Measurements from ENCODE around the gene CTBP2. TPM values are rescaled to one million over a fixed set of nuclear protein-coding genes. Genes with fewer than 3 reads are reported as not detected.

CTBP2 gene
- total RNA-seq, 1 experiment from 2014 or later, result 212 TPM

DNA sequence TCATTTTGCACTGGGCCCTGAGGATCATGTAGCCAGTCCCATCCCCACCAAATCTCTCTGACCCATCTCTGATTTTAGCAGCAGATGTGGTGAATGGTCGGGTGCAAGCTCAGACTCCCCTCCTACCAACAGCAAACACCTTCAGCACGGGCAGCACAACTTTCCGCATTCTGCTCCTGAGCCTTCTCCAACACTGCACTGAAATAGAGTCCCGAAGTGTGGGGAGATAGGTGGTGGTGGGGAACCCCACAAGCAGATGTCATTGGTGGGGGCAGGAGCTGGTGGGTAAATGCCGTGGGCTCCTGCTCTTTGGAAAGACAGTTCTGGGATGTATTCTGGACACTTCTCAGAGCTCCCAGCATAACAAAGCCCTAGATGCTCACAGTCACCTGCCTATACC is 9.6 kb upstream of the CTBP2 start:
- no peak overlapping the region for H3K4me3 Mint-ChIP-seq
- H2BK120ac ChIP-seq (ENCODE audit: low read depth, low read length, poor library complexity, severe bottlenecking), result no peak overlapping the region
- H3K27ac Mint-ChIP-seq, result no peak overlapping the region
- no peak overlapping the region for H2AK5ac ChIP-seq (ENCODE audit: insufficient read length, low read length)
- no peak overlapping the region for H2BK20ac ChIP-seq (ENCODE audit: low read depth, low read length, poor library complexity, severe bottlenecking)
- no peaks in the 10 kb centered on the region for H3K36me3 Mint-ChIP-seq (ENCODE audit: insufficient read depth in 1 of 3, low read depth in 3 of 3)
- H3K4me1 ChIP-seq (ENCODE audit: insufficient read depth, low read length), result no peaks in the 10 kb centered on the region
- H3K9me3 ChIP-seq (ENCODE audit: control insufficient read depth, low read depth, low read length), result no peaks in the 10 kb centered on the region
- TF ChIP-seq, protein P1, sequence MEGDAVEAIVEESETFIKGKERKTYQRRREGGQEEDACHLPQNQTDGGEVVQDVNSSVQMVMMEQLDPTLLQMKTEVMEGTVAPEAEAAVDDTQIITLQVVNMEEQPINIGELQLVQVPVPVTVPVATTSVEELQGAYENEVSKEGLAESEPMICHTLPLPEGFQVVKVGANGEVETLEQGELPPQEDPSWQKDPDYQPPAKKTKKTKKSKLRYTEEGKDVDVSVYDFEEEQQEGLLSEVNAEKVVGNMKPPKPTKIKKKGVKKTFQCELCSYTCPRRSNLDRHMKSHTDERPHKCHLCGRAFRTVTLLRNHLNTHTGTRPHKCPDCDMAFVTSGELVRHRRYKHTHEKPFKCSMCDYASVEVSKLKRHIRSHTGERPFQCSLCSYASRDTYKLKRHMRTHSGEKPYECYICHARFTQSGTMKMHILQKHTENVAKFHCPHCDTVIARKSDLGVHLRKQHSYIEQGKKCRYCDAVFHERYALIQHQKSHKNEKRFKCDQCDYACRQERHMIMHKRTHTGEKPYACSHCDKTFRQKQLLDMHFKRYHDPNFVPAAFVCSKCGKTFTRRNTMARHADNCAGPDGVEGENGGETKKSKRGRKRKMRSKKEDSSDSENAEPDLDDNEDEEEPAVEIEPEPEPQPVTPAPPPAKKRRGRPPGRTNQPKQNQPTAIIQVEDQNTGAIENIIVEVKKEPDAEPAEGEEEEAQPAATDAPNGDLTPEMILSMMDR (conservative IDR thresholded peaks at IDR 0.05), result no peak
- H3K14ac ChIP-seq (ENCODE audit: insufficient read depth, low read length), result no peak overlapping the region
- no peaks in the 10 kb centered on the region for H3K23me2 ChIP-seq (ENCODE audit: insufficient read length, low read depth, low read length, poor library complexity, severe bottlenecking)
- H3K9ac ChIP-seq (ENCODE audit: extremely low read depth, insufficient read length, low read length), result no peak overlapping the region
- peaks cover 10 to 12% of the 10 kb centered on the region in 2 experiments for H3K4me1 Mint-ChIP-seq
- no peak overlapping the region for H3K4me2 ChIP-seq (ENCODE audit: insufficient read depth, insufficient read length, low read length)
- H3K56ac ChIP-seq (ENCODE audit: insufficient read length, low read depth, low read length), result no peak overlapping the region
- no peak overlapping the region for H2BK12ac ChIP-seq (ENCODE audit: insufficient read length, low read depth, low read length)
- H2BK15ac ChIP-seq (ENCODE audit: low read depth, low read length), result no peak overlapping the region
- no peak overlapping the region for H4K91ac ChIP-seq (ENCODE audit: insufficient read length, low read depth, low read length)
- no peaks in the 10 kb centered on the region for H3K27me3 ChIP-seq (ENCODE audit: insufficient read depth, low read length)
- H3K79me2 ChIP-seq (ENCODE audit: insufficient read depth, low read length), result no peaks in the 10 kb centered on the region
- H3K4ac ChIP-seq (ENCODE audit: low read depth, low read length), result no peak overlapping the region
- no peaks in the 10 kb centered on the region for H4K20me1 ChIP-seq (ENCODE audit: control insufficient read depth, insufficient read depth, insufficient read length)
- H3T11ph ChIP-seq (ENCODE audit: low read length), result no peak overlapping the region
- H4K8ac ChIP-seq (replicated peaks; ENCODE audit: insufficient read length, low read depth, low read length), result no peak overlapping the region
- no peak overlapping the region for H4K5ac ChIP-seq (ENCODE audit: insufficient read length, low read depth, low read length)
- no peak overlapping the region for H2BK5ac ChIP-seq (ENCODE audit: insufficient read length, low read length)
- H3K79me1 ChIP-seq (ENCODE audit: insufficient read depth, low read depth, low read length, poor library complexity, severe bottlenecking), result no peaks in the 10 kb centered on the region
- no peak overlapping the region for H3K18ac ChIP-seq (ENCODE audit: insufficient read length, low read depth, low read length)
- WGBS (ENCODE audit: extremely low coverage, insufficient read length, low lambda C conversion rate), result no CpG with 5 or more reads among the region's 5 CpGs
- no peak overlapping the region for H3K27ac ChIP-seq (ENCODE audit: insufficient read length, low read depth, low read length)
- no peak overlapping the region for H2AFZ ChIP-seq (ENCODE audit: low read length)
- no peak for DNase-seq
- no peaks in the 10 kb centered on the region for H3K9me3 Mint-ChIP-seq
- H3K23ac ChIP-seq (ENCODE audit: insufficient read length, low read depth, low read length), result no peak overlapping the region
- H3K27me3 Mint-ChIP-seq (ENCODE audit: low read depth), result peaks cover 3% of the 10 kb centered on the region
